SU-DHL-6 (cell line): ENCODE measurements around the gene PXYLP1.

Source experiments
- EZH2phosphoT487 ChIP-seq: fragments of 200-600 bp; sonication (generic), shearing (Covaris generic); conservative IDR thresholded peaks from 2 replicates; pipeline ENCODE4 v1.6.1; 2018; ENCODE audit warnings: mild to moderate bottlenecking, antibody characterized with exemption, low read length, moderate library complexity, mixed read lengths
- TF ChIP-seq, protein P1 (sequence below): fragments of 200-600 bp; sonication (generic); IDR thresholded peaks from one replicate; pipeline ENCODE4 v1.5.1; 2017; ENCODE audit warnings: antibody characterized with exemption, mild to moderate bottlenecking, low read length, moderate library complexity; ENCODE audit not compliant: insufficient read depth, poor library complexity, severe bottlenecking

DNA sequence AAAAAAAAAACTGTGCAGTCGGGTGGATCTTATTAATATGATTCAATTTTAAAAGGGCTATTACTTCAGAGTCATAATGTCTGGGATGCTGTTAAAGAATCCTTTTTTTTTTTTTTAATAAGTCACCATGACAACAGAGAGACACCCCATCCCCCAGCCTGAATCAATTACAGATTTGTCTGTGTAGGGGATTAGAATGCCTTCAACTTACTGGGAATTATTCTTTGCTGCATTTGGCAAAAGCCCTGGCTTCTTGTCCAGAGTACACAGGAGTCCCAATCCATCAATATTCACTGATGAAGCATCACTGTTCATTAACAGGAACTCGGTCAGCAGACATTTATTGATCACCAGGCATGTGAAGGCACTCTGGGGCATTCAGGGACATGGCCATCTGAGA is 12.7 kb upstream of the PXYLP1 start:
- TF ChIP-seq, protein P1, sequence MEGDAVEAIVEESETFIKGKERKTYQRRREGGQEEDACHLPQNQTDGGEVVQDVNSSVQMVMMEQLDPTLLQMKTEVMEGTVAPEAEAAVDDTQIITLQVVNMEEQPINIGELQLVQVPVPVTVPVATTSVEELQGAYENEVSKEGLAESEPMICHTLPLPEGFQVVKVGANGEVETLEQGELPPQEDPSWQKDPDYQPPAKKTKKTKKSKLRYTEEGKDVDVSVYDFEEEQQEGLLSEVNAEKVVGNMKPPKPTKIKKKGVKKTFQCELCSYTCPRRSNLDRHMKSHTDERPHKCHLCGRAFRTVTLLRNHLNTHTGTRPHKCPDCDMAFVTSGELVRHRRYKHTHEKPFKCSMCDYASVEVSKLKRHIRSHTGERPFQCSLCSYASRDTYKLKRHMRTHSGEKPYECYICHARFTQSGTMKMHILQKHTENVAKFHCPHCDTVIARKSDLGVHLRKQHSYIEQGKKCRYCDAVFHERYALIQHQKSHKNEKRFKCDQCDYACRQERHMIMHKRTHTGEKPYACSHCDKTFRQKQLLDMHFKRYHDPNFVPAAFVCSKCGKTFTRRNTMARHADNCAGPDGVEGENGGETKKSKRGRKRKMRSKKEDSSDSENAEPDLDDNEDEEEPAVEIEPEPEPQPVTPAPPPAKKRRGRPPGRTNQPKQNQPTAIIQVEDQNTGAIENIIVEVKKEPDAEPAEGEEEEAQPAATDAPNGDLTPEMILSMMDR: no peak
- no peak for TF ChIP-seq EZH2phosphoT487
